ENCODE measurements around the gene PHKB.

GRCh38 chr16:47511882-47512281 lies 50.8 kb downstream of the PHKB start:
- TF ChIP-seq CTCF (conservative IDR thresholded peaks at IDR 0.05 in 1 of 2, IDR thresholded peaks at IDR 0.05 in 1 of 2; ENCODE audit: extremely low read depth in 1 of 2, insufficient read depth in 1 of 2, low read depth in 1 of 2, low read length in 2 of 2) (no peak), EZH2 (IDR thresholded peaks at IDR 0.05; ENCODE audit: borderline replicate concordance, low read length) (no peak)

Measured in mammary epithelial cell (primary cell).